H1 (cell line): ENCODE data around the gene IL16. TPM values are rescaled to one million over a fixed set of nuclear protein-coding genes. Genes with fewer than 3 reads are reported as not detected.

ENCODE experiments used
- CTCF ChIA-PET: fragments of 300-600 bp; sonication (Branson Sonifier 250); formaldehyde crosslinking; loops from one replicate; lab custom pipeline; 2021; ENCODE audit not compliant: partially characterized antibody; lab: Charles Lee
- POLR2A ChIA-PET: fragments of 300-600 bp; sonication (Branson Sonifier 250); formaldehyde crosslinking; loops from one replicate; lab custom pipeline; 2021; ENCODE audit warnings: inconsistent platforms; ENCODE audit not compliant: partially characterized antibody; lab: Charles Lee
- DNase-seq, 2 experiments: peaks; one replicate each; pipeline versions ENCODE4 v3.0.0 to v3.0.0-alpha.2; 2010 to 2022; ENCODE audit warnings: low spot score in 2 of 2, low read depth in 1 of 2, mixed read lengths in 1 of 2
- FAIRE-seq: peaks from 2 replicates; lab custom pipeline; 2011; peaks lifted over from hg19 to GRCh38; lab: Jason Lieb, UNC
- H2AFZ ChIP-seq: 2 replicates; pipeline ENCODE4 v1.8.1; 2012; ENCODE audit warnings: low read length, inconsistent platforms
- H2AK5ac ChIP-seq: 2 replicates; pipeline ENCODE4 v1.6.1; 2013; ENCODE audit warnings: low read depth, low read length
- H2BK120ac ChIP-seq: replicated peaks from 2 replicates; pipeline ENCODE3; 2013; ENCODE audit warnings: low read depth, low read length, inconsistent platforms
- H2BK12ac ChIP-seq: 2 replicates; pipeline ENCODE4 v1.6.1; 2013; ENCODE audit warnings: low read depth, low read length
- H2BK15ac ChIP-seq: 2 replicates; pipeline ENCODE4 v1.6.1; 2013; ENCODE audit warnings: low read length
- H2BK20ac ChIP-seq: 2 replicates; pipeline ENCODE4 v1.6.1; 2013; ENCODE audit warnings: low read length
- H2BK5ac ChIP-seq: 2 replicates; pipeline ENCODE4 v1.6.1; 2013; ENCODE audit warnings: low read depth, low read length
- H3K14ac ChIP-seq: 2 replicates; pipeline ENCODE4 v1.6.1; 2013; ENCODE audit warnings: inconsistent platforms; ENCODE audit not compliant: insufficient read length
- H3K18ac ChIP-seq: 2 replicates; pipeline ENCODE4 v1.6.1; 2013; ENCODE audit warnings: low read length; ENCODE audit errors: extremely low read depth
- H3K23ac ChIP-seq: 2 replicates; pipeline ENCODE4 v1.6.1; 2013; ENCODE audit warnings: inconsistent platforms; ENCODE audit not compliant: insufficient read length
- H3K23me2 ChIP-seq: 2 replicates; pipeline ENCODE4 v1.6.1; 2013; ENCODE audit warnings: low read depth, low read length
- H3K27ac ChIP-seq: 2 replicates; pipeline ENCODE4 v1.6.1; 2011; ENCODE audit warnings: low read depth, low read length, inconsistent platforms
- H3K27me3 ChIP-seq, 4 experiments: replicated peaks in 1 of 4; 1 replicate in 1 of 4; 2 replicates in 3 of 4; pipeline versions ENCODE4 v1.6.1 to v1.8.1; 2011 to 2013; ENCODE audit warnings: low read length in 3 of 4, mild to moderate bottlenecking in 3 of 4, inconsistent platforms in 2 of 4, mixed read lengths in 2 of 4, moderate library complexity in 1 of 4; ENCODE audit not compliant: control insufficient read depth in 3 of 4, insufficient read depth in 3 of 4; ENCODE audit errors: extremely low read depth in 1 of 4
- H3K36me3 ChIP-seq, 4 experiments: 2 replicates each; pipeline versions ENCODE4 v1.6.1 to v1.8.1; 2011 to 2013; ENCODE audit warnings: mild to moderate bottlenecking in 4 of 4, low read length in 3 of 4, moderate library complexity in 2 of 4, control low read depth in 1 of 4, inconsistent platforms in 1 of 4; ENCODE audit not compliant: insufficient read depth in 4 of 4, control insufficient read depth in 2 of 4
- H3K4ac ChIP-seq: replicated peaks from 2 replicates; pipeline ENCODE3; 2013; ENCODE audit warnings: low read length, low read depth, mixed read lengths, inconsistent platforms; ENCODE audit not compliant: insufficient read length
- H3K4me1 ChIP-seq, 4 experiments: replicated peaks in 1 of 4; 1 replicate in 1 of 4; 2 replicates in 3 of 4; pipeline versions ENCODE4 v1.6.1 to v1.8.1; 2011 to 2013; ENCODE audit warnings: low read length in 3 of 4, inconsistent platforms in 2 of 4, mixed read lengths in 1 of 4; ENCODE audit not compliant: insufficient read depth in 4 of 4, control insufficient read depth in 3 of 4
- H3K4me2 ChIP-seq, 2 experiments: 2 replicates each; pipeline versions ENCODE4 v1.6.1 to v1.8.1; 2011 to 2013; ENCODE audit warnings: low read depth in 2 of 2, low read length in 2 of 2, control low read depth in 1 of 2, inconsistent platforms in 1 of 2, mild to moderate bottlenecking in 1 of 2; ENCODE audit not compliant: insufficient read depth in 1 of 2
- H3K4me3 ChIP-seq, 4 experiments: fragments of 200-600, 300-600 bp in 1 of 4; sonication (generic), shearing (Covaris generic), sonication (Bioruptor Twin) in 1 of 4; 2 replicates each; pipeline versions ENCODE4 v1.5.1 to v1.8.1; 2011 to 2016; ENCODE audit warnings: low read length in 4 of 4, low read depth in 3 of 4, control low read depth in 2 of 4, inconsistent platforms in 2 of 4, mild to moderate bottlenecking in 2 of 4, mixed read lengths in 1 of 4, moderate library complexity in 1 of 4; ENCODE audit not compliant: insufficient read depth in 2 of 4; ENCODE audit errors: extremely low read depth in 1 of 4
- H3K56ac ChIP-seq: replicated peaks from 2 replicates; pipeline ENCODE3; 2013; ENCODE audit warnings: low read depth, mild to moderate bottlenecking, mixed read lengths, low read length, inconsistent platforms; ENCODE audit not compliant: insufficient read length
- H3K79me1 ChIP-seq: 2 replicates; pipeline ENCODE4 v1.6.1; 2013; ENCODE audit warnings: low read depth, low read length, control low read depth
- H3K79me2 ChIP-seq, 2 experiments: 2 replicates each; pipeline versions ENCODE4 v1.6.1 to v1.8.1; 2012 to 2013; ENCODE audit warnings: low read length in 2 of 2, mild to moderate bottlenecking in 2 of 2, inconsistent platforms in 1 of 2; ENCODE audit not compliant: insufficient read depth in 2 of 2, control insufficient read depth in 1 of 2
- H3K9ac ChIP-seq, 4 experiments: replicated peaks in 1 of 4; 1 replicate in 1 of 4; 2 replicates in 3 of 4; pipeline versions ENCODE4 v1.6.1 to v1.8.1; 2011 to 2013; ENCODE audit warnings: low read depth in 3 of 4, low read length in 3 of 4, control low read depth in 2 of 4, mild to moderate bottlenecking in 2 of 4, moderate library complexity in 2 of 4, inconsistent platforms in 1 of 4; ENCODE audit errors: extremely low read depth in 1 of 4
- H3K9me3 ChIP-seq, 2 experiments: 2 replicates each; pipeline versions ENCODE4 v1.6.1 to v1.8.1; 2012 to 2013; ENCODE audit warnings: mild to moderate bottlenecking in 2 of 2, moderate library complexity in 2 of 2, control low read depth in 1 of 2, inconsistent platforms in 1 of 2, low read depth in 1 of 2, low read length in 1 of 2, mixed read lengths in 1 of 2; ENCODE audit not compliant: insufficient read depth in 2 of 2
- H4K20me1 ChIP-seq, 2 experiments: replicated peaks in 1 of 2; 2 replicates each; pipeline versions ENCODE3 to v1.8.1; 2011 to 2013; ENCODE audit warnings: inconsistent platforms in 2 of 2, low read length in 2 of 2, mild to moderate bottlenecking in 1 of 2; ENCODE audit not compliant: insufficient read depth in 2 of 2, control insufficient read depth in 1 of 2
- H4K5ac ChIP-seq: 2 replicates; pipeline ENCODE4 v1.6.1; 2013; ENCODE audit warnings: low read length, low read depth, mixed read lengths, inconsistent platforms; ENCODE audit not compliant: insufficient read length
- H4K8ac ChIP-seq: 2 replicates; pipeline ENCODE4 v1.8.0; 2013; ENCODE audit warnings: mild to moderate bottlenecking, moderate library complexity, low read length, inconsistent platforms; ENCODE audit not compliant: insufficient read depth; ENCODE audit errors: extremely low read depth
- H4K91ac ChIP-seq: replicated peaks from 2 replicates; pipeline ENCODE3; 2013; ENCODE audit warnings: low read length, mixed read lengths, inconsistent platforms; ENCODE audit not compliant: insufficient read length
- CBX5 ChIP-seq: fragments of 300-800, 300-1000 bp; sonication (generic); IDR thresholded peaks from 2 replicates; pipeline ENCODE4 v1.7.1; 2016; ENCODE audit warnings: antibody characterized with exemption, low read length, low read depth
- CHD1 ChIP-seq: IDR thresholded peaks from 2 replicates; pipeline ENCODE4 v1.6.1; 2012; ENCODE audit warnings: low read depth, low read length, improper control_type of control experiment
- EZH2 ChIP-seq: fragments of 200-600 bp; sonication (generic); IDR thresholded peaks from 2 replicates; pipeline ENCODE4 v1.7.1; 2012; ENCODE audit warnings: low read depth, mild to moderate bottlenecking, moderate library complexity, low read length, inconsistent platforms; ENCODE audit not compliant: severe bottlenecking
- HDAC6 ChIP-seq: IDR thresholded peaks from one replicate; pipeline ENCODE4 v1.7.1; 2012; ENCODE audit warnings: low read depth, mild to moderate bottlenecking, inconsistent platforms, low read length, moderate library complexity
- KDM5A ChIP-seq: fragments of 200-600 bp; IDR thresholded peaks from 2 replicates; pipeline ENCODE4 v1.7.1; 2012; ENCODE audit warnings: mild to moderate bottlenecking, low read length, inconsistent platforms, mixed read lengths
- NANOG ChIP-seq: IDR thresholded peaks from 2 replicates; pipeline ENCODE4 v1.6.1; 2011; ENCODE audit warnings: low read length, low read depth, mild to moderate bottlenecking, inconsistent platforms; ENCODE audit not compliant: insufficient read depth, poor library complexity, severe bottlenecking
- POU5F1 ChIP-seq: IDR thresholded peaks from 2 replicates; pipeline ENCODE4 v1.6.1; 2011; ENCODE audit warnings: low read depth, mild to moderate bottlenecking, low read length, moderate library complexity
- RAD21 ChIP-seq, 2 experiments: IDR thresholded peaks in 1 of 2; conservative IDR thresholded peaks in 1 of 2; 2 replicates each; pipeline ENCODE4 v1.6.1; 2011; ENCODE audit warnings: low read depth in 2 of 2, low read length in 2 of 2, improper control_type of control experiment in 1 of 2, inconsistent platforms in 1 of 2, mild to moderate bottlenecking in 1 of 2, moderate library complexity in 1 of 2
- SAP30 ChIP-seq: fragments of 300-600 bp; sonication (generic); IDR thresholded peaks from 2 replicates; pipeline ENCODE4 v1.7.1; 2012; ENCODE audit warnings: low read length, moderate library complexity, mild to moderate bottlenecking, inconsistent platforms; ENCODE audit not compliant: insufficient read depth, insufficient replicate concordance
- SIRT6 ChIP-seq: IDR thresholded peaks from one replicate; pipeline ENCODE4 v1.7.1; 2012; ENCODE audit warnings: low read length, inconsistent platforms
- SP2 ChIP-seq: IDR thresholded peaks from 2 replicates; pipeline ENCODE4 v1.6.1; 2012; ENCODE audit warnings: mild to moderate bottlenecking, low read length, inconsistent platforms
- SUZ12 ChIP-seq: fragments of 200-600 bp; sonication (generic); IDR thresholded peaks from 2 replicates; pipeline ENCODE4 v1.6.1; 2012; ENCODE audit warnings: mild to moderate bottlenecking, inconsistent platforms, low read length, moderate library complexity, mixed read lengths
- TBP ChIP-seq: IDR thresholded peaks from 2 replicates; pipeline ENCODE4 v1.6.1; 2011; ENCODE audit warnings: low read depth, low read length, improper control_type of control experiment
- WGBS, 2 experiments: shearing (Covaris generic) in 1 of 2; methylation state at CpG; one replicate each; pipeline versions ENCODE4 v1.1.6 to v1.1.7; 2013 to 2015; ENCODE audit warnings: low lambda C conversion rate in 2 of 2, mixed read lengths in 2 of 2, inconsistent platforms in 1 of 2, low coverage in 1 of 2, missing lambda C conversion rate in 1 of 2; ENCODE audit not compliant: insufficient replicate concordance in 2 of 2, insufficient coverage in 1 of 2, insufficient read length in 1 of 2; ENCODE audit errors: extremely low coverage in 1 of 2, missing lambda C conversion rate in 1 of 2; 5-methylcytosine and 5-hydroxymethylcytosine counted together
- polyA plus RNA-seq, 7 experiments: library from polyadenylated mRNA; depleted of rRNA in 3 of 7; stranded (reverse) in 5 of 7; unstranded in 2 of 7; fragments of >200 nt in 5 of 7; fragments of 200-250 nt in 2 of 7; gene quantifications; 1 replicate in 5 of 7; 2 replicates in 1 of 7; 4 replicates in 1 of 7; pipeline versions ENCODE4 v1.2.1 to v1.2.3, GENCODE V29; 2011 to 2013; ENCODE audit warnings: missing spikeins in 2 of 7, mixed read lengths in 2 of 7
- total RNA-seq: library from RNA; stranded (reverse); fragmentation: NEBNext Ultra II Directional; extraction: Animal tissue kit (Norgen Biotek cat#: 25700); gene quantifications from 2 replicates; pipeline ENCODE4 v1.2.1, GENCODE V29; 2021
- TF ChIP-seq, protein P1 (sequence below): IDR thresholded peaks from 2 replicates; pipeline ENCODE4 v1.6.1; 2012; ENCODE audit warnings: inconsistent platforms

IL16 gene
- total and polyA plus RNA-seq, 2 of the 8 experiments (the other 6 are each of a cell fraction or from before 2014, with no cell fraction given): 0.03 to 0.09 TPM

DNA sequence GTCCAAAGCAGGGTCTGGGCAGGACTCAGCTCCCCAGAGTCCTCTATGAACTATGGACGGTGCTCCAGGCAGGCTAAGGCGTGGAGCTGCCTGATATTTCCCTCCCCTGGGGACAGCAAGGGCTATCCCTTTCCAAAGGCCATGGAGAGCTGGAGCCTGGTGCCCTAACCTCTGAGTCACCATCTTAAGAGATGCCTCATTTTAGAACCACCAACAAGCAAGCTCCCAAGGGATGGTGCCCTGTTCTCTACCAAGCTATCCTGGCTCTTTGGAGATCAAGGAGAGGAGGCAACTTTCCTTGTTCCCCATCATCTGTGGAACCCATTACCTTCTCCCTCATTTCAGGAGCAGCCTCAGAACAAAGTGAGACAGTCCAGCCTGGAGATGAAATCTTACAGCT, 111.6 kb downstream of the IL16 start:
- no peak overlapping the region for H4K91ac ChIP-seq
- H3K23me2 ChIP-seq: no peaks in the 10 kb centered on the region
- H2AFZ ChIP-seq: no peak overlapping the region
- H3K27me3 ChIP-seq: no peaks in the 10 kb centered on the region
- ChIA-PET CTCF (interaction anchor here (0.8 to 4.1 kb wide), 9 partner anchors 11 to 93 kb away, joined by 3 to 19 read pairs (median 3); no protein-coding TSS in a partner anchor), POLR2A (interaction anchor here (3.0 kb wide), 1 partner anchor 15 kb away, joined by 9 read pairs; the partner anchor contains the start of gene STARD5)
- WGBS, 2 experiments: 100% methylated on average over 2 of the region's 2 CpGs; no CpG with 5 or more reads in 1 of the 2 experiments
- H2BK20ac ChIP-seq: no peak overlapping the region
- H4K20me1 ChIP-seq: no peaks in the 10 kb centered on the region
- H3K27ac ChIP-seq: no peak overlapping the region
- no peak overlapping the region for H2BK5ac ChIP-seq
- H3K79me1 ChIP-seq: no peaks in the 10 kb centered on the region
- H2BK120ac ChIP-seq: no peak overlapping the region
- H3K4ac ChIP-seq: no peak overlapping the region
- H3K14ac ChIP-seq: no peak overlapping the region
- FAIRE-seq (no peak), DNase-seq (no peak)
- no peak overlapping the region for H4K5ac ChIP-seq
- no peak overlapping the region for H3K4me3 ChIP-seq
- no peak overlapping the region for H3K18ac ChIP-seq
- H2BK12ac ChIP-seq: no peak overlapping the region
- H3K79me2 ChIP-seq: no peaks in the 10 kb centered on the region
- H3K56ac ChIP-seq: no peak overlapping the region
- H3K23ac ChIP-seq: no peak overlapping the region
- H3K4me2 ChIP-seq: no peak overlapping the region
- peaks cover 0 to 10% (median 7%) of the 10 kb centered on the region in 4 experiments; a peak in 4 of 8 replicates for H3K36me3 ChIP-seq
- no peak overlapping the region for H2AK5ac ChIP-seq
- H2BK15ac ChIP-seq: no peak overlapping the region
- no peaks in the 10 kb centered on the region for H3K9me3 ChIP-seq
- no peak overlapping the region for H4K8ac ChIP-seq
- H3K9ac ChIP-seq: no peak overlapping the region
- peaks cover 6 to 10% (median 8%) of the 10 kb centered on the region in 4 experiments for H3K4me1 ChIP-seq
- no peak for TF ChIP-seq NANOG
- no peak for TF ChIP-seq KDM5A
- TF ChIP-seq SIRT6: no peak
- no peak for TF ChIP-seq POU5F1
- TF ChIP-seq CBX5: no peak
- TF ChIP-seq SP2: no peak
- TF ChIP-seq SUZ12: no peak
- TF ChIP-seq HDAC6: no peak
- TF ChIP-seq SAP30: no peak
- TF ChIP-seq RAD21 (IDR thresholded peaks at IDR 0.05 in 1 of 2, conservative IDR thresholded peaks at IDR 0.05 in 1 of 2; ENCODE audit: low read depth in 2 of 2, low read length in 2 of 2): no peak
- TF ChIP-seq TBP: no peak
- no peak for TF ChIP-seq EZH2
- TF ChIP-seq CHD1: no peak
- TF ChIP-seq, protein P1, sequence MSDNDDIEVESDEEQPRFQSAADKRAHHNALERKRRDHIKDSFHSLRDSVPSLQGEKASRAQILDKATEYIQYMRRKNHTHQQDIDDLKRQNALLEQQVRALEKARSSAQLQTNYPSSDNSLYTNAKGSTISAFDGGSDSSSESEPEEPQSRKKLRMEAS: no peak
